BLaER1 treated with 17β-estradiol and CSF1 and Interleukin-3, amounts not matched to agents 10 nM and 100 nM (cell line): ENCODE measurements around the gene KCTD2.
"Not testable (repeated sequence)": the region's sequence is repeated elsewhere in the genome, so short reads cannot be mapped to it uniquely, and the experiment has no call there.

Experiments
- H3K27ac ChIP-seq, 11 experiments: shearing (Covaris generic); formaldehyde crosslinking; 2 replicates each; pipeline ENCODE4 v1.8.1; 2022
- H3K27me3 ChIP-seq, 11 experiments: shearing (Covaris generic); formaldehyde crosslinking; 2 replicates each; pipeline ENCODE4 v1.8.1; 2022
- H3K36me3 ChIP-seq, 11 experiments: shearing (Covaris generic); formaldehyde crosslinking; 2 replicates each; pipeline ENCODE4 v1.8.1; 2022
- H3K4me1 ChIP-seq, 10 experiments: shearing (Covaris generic); formaldehyde crosslinking; 2 replicates each; pipeline ENCODE4 v1.8.1; 2022
- H3K4me2 ChIP-seq, 11 experiments: shearing (Covaris generic); formaldehyde crosslinking; 2 replicates each; pipeline ENCODE4 v1.8.1; 2022
- H3K4me3 ChIP-seq, 10 experiments: shearing (Covaris generic); formaldehyde crosslinking; 2 replicates each; pipeline ENCODE4 v1.8.1; 2022
- H3K9ac ChIP-seq, 11 experiments: shearing (Covaris generic); formaldehyde crosslinking; 2 replicates each; pipeline ENCODE4 v1.8.1; 2022
- H3K9me3 ChIP-seq, 11 experiments: shearing (Covaris generic); formaldehyde crosslinking; replicated peaks in 1 of 11; 2 replicates each; pipeline ENCODE4 v1.8.1; 2022
- H4K20me1 ChIP-seq, 11 experiments: shearing (Covaris generic); formaldehyde crosslinking; 2 replicates each; pipeline ENCODE4 v1.8.1; 2022
- Cebpa-rat ChIP-seq, 11 experiments: shearing (Covaris generic); IDR thresholded peaks; 2 replicates each; pipeline ENCODE4 v1.8.1; 2022

The KCTD2 gene

DNA sequence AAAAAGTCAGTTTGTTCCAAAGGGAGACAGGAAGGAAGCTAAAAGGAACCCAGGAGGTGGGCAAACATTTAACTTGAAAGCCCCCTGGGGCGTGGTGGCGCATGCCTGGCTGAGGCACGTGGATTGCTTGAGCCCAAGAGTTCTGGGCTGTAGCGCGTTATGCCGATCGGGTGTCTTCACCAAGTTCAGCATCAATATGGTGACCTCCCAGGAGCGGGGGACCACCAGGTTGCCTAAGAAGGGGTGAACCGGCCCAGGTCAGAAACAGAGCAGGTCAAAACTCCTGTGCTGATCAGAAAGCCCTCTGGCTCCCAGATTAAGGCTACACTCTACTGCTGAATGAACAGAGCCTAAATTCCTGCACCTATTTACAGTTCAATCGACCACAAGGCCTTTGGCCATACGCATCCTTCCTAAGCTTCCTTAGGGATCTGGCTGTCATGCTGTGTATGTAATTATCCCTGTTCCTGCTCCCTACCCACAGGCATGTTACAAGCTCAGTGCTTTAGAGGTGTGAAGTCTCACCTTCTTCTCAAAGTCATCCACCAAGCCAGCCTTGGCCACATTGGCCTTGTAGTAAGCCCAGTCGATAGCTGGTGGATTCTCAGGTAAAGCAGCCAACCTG lies 5.3 kb upstream of the KCTD2 start:
- TF ChIP-seq Cebpa-rat (IDR thresholded peaks at IDR 0.05): no peak
- Histone ChIP-seq H3K9me3 (no peaks in the 10 kb centered on the region), H3K27ac (no peak overlapping the region), H3K4me3 (no peak overlapping the region), H4K20me1 (peaks cover 0 to 17% (median 7%) of the 10 kb centered on the region in 11 experiments; a peak in 12 of 22 replicates), H3K27me3 (no peaks in the 10 kb centered on the region), H3K36me3 (peaks cover 45 to 62% (median 48%) of the 10 kb centered on the region in 11 experiments), H3K4me1 (peaks cover 7 to 21% (median 13%) of the 10 kb centered on the region in 10 experiments; a peak in 19 of 20 replicates), H3K9ac (no peak overlapping the region), H3K4me2 (peak overlapping the region in 1 of 11 experiments; percentile 23; a peak in 1 of 22 replicates)

DNA sequence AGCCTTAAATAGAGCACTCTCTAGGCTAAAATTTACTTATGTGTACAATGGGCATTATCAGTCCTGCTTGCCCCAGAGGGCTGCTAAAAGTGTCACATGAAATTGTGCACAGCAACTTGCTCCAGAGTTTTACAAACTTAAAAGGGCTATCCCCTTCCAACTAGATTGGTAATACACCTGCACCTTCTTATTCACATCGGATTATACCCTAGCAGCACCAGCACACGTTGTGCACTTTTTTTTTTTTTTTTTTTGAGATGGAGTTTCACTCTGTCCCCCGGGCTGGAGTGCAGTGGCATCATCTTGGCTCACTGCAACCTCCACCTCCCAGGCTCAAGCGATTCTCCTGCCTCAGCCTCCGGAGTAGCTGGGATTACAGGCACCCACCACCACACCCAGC lies 3.2 kb upstream of the KCTD2 start:
- Histone ChIP-seq H3K36me3 (peaks cover 34 to 43% (median 40%) of the 10 kb centered on the region in 11 experiments), H3K4me1 (peaks cover 18 to 28% (median 23%) of the 10 kb centered on the region in 10 experiments), H4K20me1 (peaks cover 0 to 17% (median 7%) of the 10 kb centered on the region in 11 experiments; a peak in 12 of 22 replicates)
- H3K4me3 ChIP-seq, H3K27me3 ChIP-seq, H3K27ac ChIP-seq, H3K4me2 ChIP-seq, H3K9me3 ChIP-seq, H3K9ac ChIP-seq: not testable (repeated sequence)

DNA sequence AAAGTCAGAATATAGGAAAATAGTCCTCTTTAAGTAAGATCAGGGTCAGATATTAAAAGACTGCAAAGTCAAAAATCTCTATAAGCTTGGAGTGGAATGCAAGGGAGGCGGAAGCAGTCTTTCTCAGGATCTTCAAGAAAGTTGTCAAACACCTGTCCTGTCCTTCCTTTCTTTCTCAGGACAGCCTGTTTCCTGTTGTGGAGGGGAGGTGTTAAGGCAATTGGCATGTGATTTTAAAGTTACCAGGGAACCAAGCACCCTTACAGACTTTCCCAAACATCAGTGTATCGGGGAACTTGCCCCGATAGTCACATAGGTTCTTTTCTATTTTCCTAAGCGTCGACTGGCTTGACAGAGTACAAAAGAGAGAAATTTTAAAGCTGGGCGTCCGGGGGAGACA lies 2.3 kb upstream of the KCTD2 start:
- no peak overlapping the region for H3K4me3 ChIP-seq
- peak overlapping the region in 1 of 11 experiments; percentile 27; a peak in 1 of 22 replicates for H3K9ac ChIP-seq
- no peaks in the 10 kb centered on the region for H3K27me3 ChIP-seq
- TF ChIP-seq Cebpa-rat (IDR thresholded peaks at IDR 0.05): no peak
- peaks cover 30 to 41% (median 34%) of the 10 kb centered on the region in 11 experiments for H3K36me3 ChIP-seq
- no peak overlapping the region for H3K27ac ChIP-seq
- peaks cover 0 to 17% (median 7%) of the 10 kb centered on the region in 11 experiments; a peak in 12 of 22 replicates for H4K20me1 ChIP-seq
- H3K4me1 ChIP-seq: peaks cover 18 to 36% (median 29%) of the 10 kb centered on the region in 10 experiments
- no peak overlapping the region for H3K4me2 ChIP-seq
- no peaks in the 10 kb centered on the region for H3K9me3 ChIP-seq

DNA sequence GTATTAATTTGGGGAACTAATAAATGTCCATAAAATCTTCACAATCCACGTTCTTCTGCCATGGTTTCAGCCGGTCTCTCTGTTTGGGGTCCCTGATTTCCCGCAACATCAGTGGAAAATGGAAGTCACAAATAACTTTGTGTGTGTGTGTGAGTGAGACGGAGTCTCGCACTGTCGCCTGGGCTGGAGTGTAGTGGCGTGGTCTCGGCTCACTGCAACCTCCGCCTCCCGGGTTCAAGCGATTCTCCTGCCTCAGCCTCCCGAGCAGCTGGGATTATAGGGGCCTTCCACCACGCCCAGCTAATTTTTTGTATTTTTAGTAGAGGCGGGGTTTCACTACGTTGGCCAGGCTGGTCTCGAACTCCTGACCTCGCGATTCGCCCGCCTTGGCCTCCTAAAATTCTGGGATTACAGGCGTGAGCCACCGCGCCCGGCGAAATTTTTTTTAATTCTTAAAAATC lies 1.0 kb upstream of the KCTD2 start:
- H3K27ac ChIP-seq: peak overlapping the region; percentile 72 to 89 (median 84); a peak in 21 of 22 replicates
- 0 out of 22 replicates have a peak, but pooled peaks of 1 of the 11 experiments have one; percentile 61 for TF ChIP-seq Cebpa-rat (IDR thresholded peaks at IDR 0.05)

DNA sequence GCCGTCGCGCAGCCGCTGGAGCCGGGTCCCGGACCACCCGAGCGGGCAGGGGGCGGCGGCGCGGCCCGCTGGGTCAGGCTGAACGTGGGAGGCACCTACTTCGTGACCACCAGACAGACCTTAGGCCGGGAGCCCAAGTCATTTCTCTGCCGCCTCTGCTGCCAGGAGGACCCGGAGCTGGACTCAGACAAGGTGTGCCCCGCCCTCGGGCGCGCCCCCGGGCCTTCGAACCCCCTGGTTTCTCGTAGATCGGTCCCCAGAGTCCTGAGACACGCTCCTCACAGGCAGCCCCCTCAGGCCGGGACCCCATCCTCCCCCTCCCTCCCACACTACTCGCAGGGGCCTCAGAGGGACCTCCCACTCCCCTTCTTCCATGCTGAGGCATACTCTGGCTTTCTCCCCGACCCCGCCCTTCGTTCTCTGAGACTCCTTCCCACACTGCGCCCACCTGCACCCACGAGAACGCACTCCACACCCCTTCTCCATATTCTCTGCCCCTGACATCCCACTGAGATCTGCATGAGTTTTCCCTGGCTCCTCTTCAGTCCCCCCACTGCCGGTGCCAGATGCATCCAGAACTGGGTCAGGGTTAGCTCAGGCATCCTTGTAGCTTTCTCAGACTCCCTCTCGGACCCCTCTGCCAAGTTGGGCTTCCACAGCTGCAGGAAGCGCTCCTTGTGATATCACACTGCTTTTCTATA lies 523 bp downstream of the KCTD2 start:
- Histone ChIP-seq H3K36me3 (peaks cover 25 to 42% (median 32%) of the 10 kb centered on the region in 11 experiments), H3K27ac (peak overlapping the region; percentile 72 to 89 (median 84))
- TF ChIP-seq Cebpa-rat (IDR thresholded peaks at IDR 0.05): no peak

More for the DNA sequence above, 1.0 kb upstream of the KCTD2 start:
- peak overlapping the region; percentile 84 to 99 (median 92) for H3K4me3 ChIP-seq
- H3K4me1 ChIP-seq: peaks cover 18 to 38% (median 29%) of the 10 kb centered on the region in 10 experiments
- peak overlapping the region; percentile 83 to 94 (median 91) for H3K9ac ChIP-seq
- H4K20me1 ChIP-seq: peaks cover 0 to 17% (median 7%) of the 10 kb centered on the region in 11 experiments; a peak in 12 of 22 replicates
- peak overlapping the region; percentile 78 to 95 (median 93) for H3K4me2 ChIP-seq
- not testable (repeated sequence) for H3K9me3 ChIP-seq, H3K27me3 ChIP-seq
- peaks cover 27 to 41% (median 33%) of the 10 kb centered on the region in 11 experiments for H3K36me3 ChIP-seq

DNA sequence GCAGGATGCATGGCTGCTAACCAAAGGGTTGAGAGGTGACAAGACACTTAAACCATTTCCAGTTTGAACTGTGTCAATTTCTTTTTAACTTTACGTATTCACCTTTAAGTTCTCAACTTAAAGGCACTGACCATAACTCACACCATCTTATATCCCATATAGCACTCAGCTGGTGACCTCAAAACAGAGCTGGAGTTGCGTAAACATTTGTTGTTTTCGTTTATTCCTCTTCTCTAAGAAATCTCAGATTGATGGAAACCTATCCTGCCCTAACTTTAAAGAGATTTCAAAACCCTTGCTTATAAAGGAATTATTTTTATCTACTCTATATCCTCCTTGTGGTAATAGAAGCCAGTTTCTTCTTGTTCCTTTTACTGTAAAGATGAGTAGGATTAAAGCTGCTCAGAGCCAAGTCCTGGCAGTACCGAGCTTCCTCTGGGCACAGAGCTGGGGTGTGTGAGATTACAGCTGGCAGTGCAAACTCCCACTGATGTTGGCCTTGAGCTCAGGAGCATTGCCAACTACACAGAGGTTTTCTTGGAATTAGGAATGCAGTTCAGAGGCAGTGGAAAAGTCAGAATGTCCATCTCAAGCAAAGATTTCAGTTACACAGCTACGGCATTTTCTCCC lies 1.3 kb downstream of the KCTD2 start:
- no peak for TF ChIP-seq Cebpa-rat (IDR thresholded peaks at IDR 0.05)
- no peaks in the 10 kb centered on the region for H3K27me3 ChIP-seq
- H3K9ac ChIP-seq: peak overlapping the region in 10 of 11 experiments; percentile 83 to 94 (median 91); a peak in 21 of 22 replicates
- peak overlapping the region in 7 of 11 experiments; percentile 32 to 89 (median 84); a peak in 10 of 22 replicates for H3K27ac ChIP-seq
- H3K4me3 ChIP-seq: peak overlapping the region; percentile 84 to 99 (median 92); a peak in 19 of 20 replicates
- no peaks in the 10 kb centered on the region for H3K9me3 ChIP-seq
- H3K4me2 ChIP-seq: peak overlapping the region; percentile 90 to 99 (median 96)
- peaks cover 0 to 6% (median under 1%) of the 10 kb centered on the region in 11 experiments; a peak in 6 of 22 replicates for H4K20me1 ChIP-seq
- H3K36me3 ChIP-seq: peaks cover 32 to 45% (median 39%) of the 10 kb centered on the region in 11 experiments
- peaks cover 18 to 38% (median 27%) of the 10 kb centered on the region in 10 experiments for H3K4me1 ChIP-seq

More for the DNA sequence above, 523 bp downstream of the KCTD2 start:
- H3K4me3 ChIP-seq: peak overlapping the region; percentile 84 to 99 (median 92)
- peak overlapping the region; percentile 83 to 94 (median 91) for H3K9ac ChIP-seq
- no peaks in the 10 kb centered on the region for H3K9me3 ChIP-seq
- peaks cover 18 to 38% (median 27%) of the 10 kb centered on the region in 10 experiments for H3K4me1 ChIP-seq
- peaks cover 0 to 14% (median 5%) of the 10 kb centered on the region in 11 experiments; a peak in 11 of 22 replicates for H4K20me1 ChIP-seq
- H3K27me3 ChIP-seq: no peaks in the 10 kb centered on the region
- peak overlapping the region; percentile 90 to 99 (median 96) for H3K4me2 ChIP-seq

DNA sequence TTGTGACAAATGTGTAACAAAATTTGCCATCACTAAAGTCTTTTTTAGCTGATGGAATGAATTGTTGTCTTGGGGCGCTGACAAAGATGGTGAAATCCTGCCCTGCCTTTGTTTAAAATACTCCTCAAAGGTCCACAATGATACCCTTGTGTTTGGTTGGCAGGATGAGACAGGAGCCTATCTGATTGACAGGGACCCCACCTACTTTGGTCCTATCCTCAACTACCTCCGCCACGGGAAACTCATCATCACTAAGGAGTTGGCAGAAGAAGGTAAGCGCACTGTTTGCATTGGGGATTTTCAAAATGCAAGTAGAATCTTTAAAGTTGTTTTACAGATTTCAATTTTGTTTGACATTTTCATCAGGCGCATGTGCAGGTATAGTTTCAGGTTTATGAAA lies 2.0 kb downstream of the KCTD2 start:
- Histone ChIP-seq H3K27ac (no peak overlapping the region), H4K20me1 (peaks cover 0 to 5% (median 0%) of the 10 kb centered on the region in 11 experiments; a peak in 3 of 22 replicates), H3K9ac (peak overlapping the region in 7 of 11 experiments; percentile 8 to 94 (median 92); a peak in 7 of 22 replicates), H3K36me3 (peaks cover 39 to 52% (median 46%) of the 10 kb centered on the region in 11 experiments), H3K4me2 (peak overlapping the region; percentile 12 to 99 (median 96); a peak in 19 of 22 replicates), H3K4me1 (peaks cover 18 to 38% (median 27%) of the 10 kb centered on the region in 10 experiments), H3K27me3 (no peaks in the 10 kb centered on the region), H3K9me3 (no peaks in the 10 kb centered on the region), H3K4me3 (no peak overlapping the region)
- TF ChIP-seq Cebpa-rat (IDR thresholded peaks at IDR 0.05): no peak

DNA sequence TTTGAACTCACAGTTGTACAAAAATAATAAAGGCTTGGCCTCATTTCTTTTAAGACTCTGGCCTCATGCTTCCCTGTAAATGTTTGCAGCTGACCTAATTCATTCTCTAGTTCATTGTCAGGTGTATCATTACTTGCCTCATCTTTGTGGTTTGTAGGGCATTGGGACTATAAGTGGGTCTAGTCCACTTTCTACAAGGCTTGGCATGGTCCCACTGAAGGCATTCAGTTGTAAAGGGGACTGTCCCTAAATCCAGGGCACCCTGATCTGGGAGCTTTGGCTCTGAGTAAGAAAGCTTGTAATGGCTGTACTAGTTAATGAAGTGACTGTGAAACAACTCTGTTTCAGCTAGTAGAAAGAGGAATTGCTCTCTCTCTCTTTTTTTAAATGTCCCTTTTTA lies 2.7 kb downstream of the KCTD2 start:
- Histone ChIP-seq H3K4me2 (peak overlapping the region in 1 of 11 experiments; percentile 3; a peak in 1 of 22 replicates), H3K4me3 (no peak overlapping the region)

More for the DNA sequence above, 2.7 kb downstream of the KCTD2 start:
- TF ChIP-seq Cebpa-rat (IDR thresholded peaks at IDR 0.05): no peak
- H3K36me3 ChIP-seq: peaks cover 44 to 59% (median 53%) of the 10 kb centered on the region in 11 experiments
- peaks cover 0 to 5% (median 0%) of the 10 kb centered on the region in 11 experiments; a peak in 3 of 22 replicates for H4K20me1 ChIP-seq
- H3K27ac ChIP-seq: no peak overlapping the region
- no peaks in the 10 kb centered on the region for H3K27me3 ChIP-seq
- no peaks in the 10 kb centered on the region for H3K9me3 ChIP-seq
- peak overlapping the region in 3 of 11 experiments; percentile 14 to 93 (median 92); a peak in 1 of 22 replicates for H3K9ac ChIP-seq
- peaks cover 18 to 38% (median 27%) of the 10 kb centered on the region in 10 experiments for H3K4me1 ChIP-seq
